ENCODE data around the gene IL20.

DNA sequence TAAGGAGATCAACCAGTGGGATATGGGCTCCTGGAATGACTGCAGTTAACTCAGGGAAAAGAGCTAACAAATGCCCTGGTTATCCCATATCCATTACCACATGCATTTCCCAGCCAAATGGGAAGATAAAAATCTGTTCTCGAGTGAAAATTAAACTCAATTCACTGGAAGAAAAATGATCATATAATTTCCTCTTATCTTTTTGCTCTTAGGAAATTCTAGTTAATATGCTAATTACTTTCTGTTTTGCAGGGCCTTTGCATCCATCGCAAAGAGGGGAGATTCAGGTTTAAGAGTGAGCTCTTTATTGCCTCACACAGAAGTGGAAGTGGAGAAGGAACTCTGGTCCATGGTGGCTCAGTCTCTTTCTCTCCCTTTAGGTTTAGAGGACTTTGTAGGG lies 28.0 kb downstream of the IL20 start:
- TF ChIP-seq, protein P1, sequence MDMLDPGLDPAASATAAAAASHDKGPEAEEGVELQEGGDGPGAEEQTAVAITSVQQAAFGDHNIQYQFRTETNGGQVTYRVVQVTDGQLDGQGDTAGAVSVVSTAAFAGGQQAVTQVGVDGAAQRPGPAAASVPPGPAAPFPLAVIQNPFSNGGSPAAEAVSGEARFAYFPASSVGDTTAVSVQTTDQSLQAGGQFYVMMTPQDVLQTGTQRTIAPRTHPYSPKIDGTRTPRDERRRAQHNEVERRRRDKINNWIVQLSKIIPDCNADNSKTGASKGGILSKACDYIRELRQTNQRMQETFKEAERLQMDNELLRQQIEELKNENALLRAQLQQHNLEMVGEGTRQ (IDR thresholded peaks at IDR 0.05; ENCODE audit: borderline replicate concordance, low read depth, low read length), result no peak
- TF ChIP-seq, protein P2, sequence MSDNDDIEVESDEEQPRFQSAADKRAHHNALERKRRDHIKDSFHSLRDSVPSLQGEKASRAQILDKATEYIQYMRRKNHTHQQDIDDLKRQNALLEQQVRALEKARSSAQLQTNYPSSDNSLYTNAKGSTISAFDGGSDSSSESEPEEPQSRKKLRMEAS (IDR thresholded peaks at IDR 0.05; ENCODE audit: low read depth, low read length), result no peak
- TF ChIP-seq EZH2 (IDR thresholded peaks at IDR 0.05; ENCODE audit: borderline replicate concordance, control insufficient read depth, low read depth, low read length) (no peak), FOXM1 (IDR thresholded peaks at IDR 0.05; ENCODE audit: low read depth, low read length) (no peak), FOS (IDR thresholded peaks at IDR 0.05; ENCODE audit: borderline replicate concordance, extremely low read depth, insufficient read length) (no peak)
- TF ChIP-seq, protein P3, sequence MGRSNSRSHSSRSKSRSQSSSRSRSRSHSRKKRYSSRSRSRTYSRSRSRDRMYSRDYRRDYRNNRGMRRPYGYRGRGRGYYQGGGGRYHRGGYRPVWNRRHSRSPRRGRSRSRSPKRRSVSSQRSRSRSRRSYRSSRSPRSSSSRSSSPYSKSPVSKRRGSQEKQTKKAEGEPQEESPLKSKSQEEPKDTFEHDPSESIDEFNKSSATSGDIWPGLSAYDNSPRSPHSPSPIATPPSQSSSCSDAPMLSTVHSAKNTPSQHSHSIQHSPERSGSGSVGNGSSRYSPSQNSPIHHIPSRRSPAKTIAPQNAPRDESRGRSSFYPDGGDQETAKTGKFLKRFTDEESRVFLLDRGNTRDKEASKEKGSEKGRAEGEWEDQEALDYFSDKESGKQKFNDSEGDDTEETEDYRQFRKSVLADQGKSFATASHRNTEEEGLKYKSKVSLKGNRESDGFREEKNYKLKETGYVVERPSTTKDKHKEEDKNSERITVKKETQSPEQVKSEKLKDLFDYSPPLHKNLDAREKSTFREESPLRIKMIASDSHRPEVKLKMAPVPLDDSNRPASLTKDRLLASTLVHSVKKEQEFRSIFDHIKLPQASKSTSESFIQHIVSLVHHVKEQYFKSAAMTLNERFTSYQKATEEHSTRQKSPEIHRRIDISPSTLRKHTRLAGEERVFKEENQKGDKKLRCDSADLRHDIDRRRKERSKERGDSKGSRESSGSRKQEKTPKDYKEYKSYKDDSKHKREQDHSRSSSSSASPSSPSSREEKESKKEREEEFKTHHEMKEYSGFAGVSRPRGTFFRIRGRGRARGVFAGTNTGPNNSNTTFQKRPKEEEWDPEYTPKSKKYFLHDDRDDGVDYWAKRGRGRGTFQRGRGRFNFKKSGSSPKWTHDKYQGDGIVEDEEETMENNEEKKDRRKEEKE (IDR thresholded peaks at IDR 0.05), result no peak
- TF ChIP-seq, protein P4, sequence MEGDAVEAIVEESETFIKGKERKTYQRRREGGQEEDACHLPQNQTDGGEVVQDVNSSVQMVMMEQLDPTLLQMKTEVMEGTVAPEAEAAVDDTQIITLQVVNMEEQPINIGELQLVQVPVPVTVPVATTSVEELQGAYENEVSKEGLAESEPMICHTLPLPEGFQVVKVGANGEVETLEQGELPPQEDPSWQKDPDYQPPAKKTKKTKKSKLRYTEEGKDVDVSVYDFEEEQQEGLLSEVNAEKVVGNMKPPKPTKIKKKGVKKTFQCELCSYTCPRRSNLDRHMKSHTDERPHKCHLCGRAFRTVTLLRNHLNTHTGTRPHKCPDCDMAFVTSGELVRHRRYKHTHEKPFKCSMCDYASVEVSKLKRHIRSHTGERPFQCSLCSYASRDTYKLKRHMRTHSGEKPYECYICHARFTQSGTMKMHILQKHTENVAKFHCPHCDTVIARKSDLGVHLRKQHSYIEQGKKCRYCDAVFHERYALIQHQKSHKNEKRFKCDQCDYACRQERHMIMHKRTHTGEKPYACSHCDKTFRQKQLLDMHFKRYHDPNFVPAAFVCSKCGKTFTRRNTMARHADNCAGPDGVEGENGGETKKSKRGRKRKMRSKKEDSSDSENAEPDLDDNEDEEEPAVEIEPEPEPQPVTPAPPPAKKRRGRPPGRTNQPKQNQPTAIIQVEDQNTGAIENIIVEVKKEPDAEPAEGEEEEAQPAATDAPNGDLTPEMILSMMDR (IDR thresholded peaks at IDR 0.05 in 2 of 3, conservative IDR thresholded peaks at IDR 0.05 in 1 of 3; ENCODE audit: control insufficient read depth in 2 of 3, extremely low read depth in 1 of 3, insufficient read depth in 1 of 3, low read depth in 3 of 3, low read length in 3 of 3), result no peak

Data from GM12878 (cell line).